Prostate gland (tissue), 2 donors: ENCODE measurements around the gene AOC1.

Source experiments
- CTCF ChIP-seq, 4 experiments: fragments of 200-600 bp in 2 of 4; fragments of 450-650 bp in 2 of 4; sonication (generic) in 2 of 4; IDR thresholded peaks; 1 replicate in 3 of 4; 2 replicates in 1 of 4; pipeline ENCODE4 v1.5.1; 2016 to 2019; ENCODE audit warnings: antibody characterized with exemption in 4 of 4, mild to moderate bottlenecking in 2 of 4, moderate library complexity in 2 of 4
- POLR2A ChIP-seq: fragments of 450-650 bp; IDR thresholded peaks from one replicate; pipeline ENCODE4 v1.6.1; 2016; ENCODE audit warnings: antibody characterized with exemption, mild to moderate bottlenecking

DNA sequence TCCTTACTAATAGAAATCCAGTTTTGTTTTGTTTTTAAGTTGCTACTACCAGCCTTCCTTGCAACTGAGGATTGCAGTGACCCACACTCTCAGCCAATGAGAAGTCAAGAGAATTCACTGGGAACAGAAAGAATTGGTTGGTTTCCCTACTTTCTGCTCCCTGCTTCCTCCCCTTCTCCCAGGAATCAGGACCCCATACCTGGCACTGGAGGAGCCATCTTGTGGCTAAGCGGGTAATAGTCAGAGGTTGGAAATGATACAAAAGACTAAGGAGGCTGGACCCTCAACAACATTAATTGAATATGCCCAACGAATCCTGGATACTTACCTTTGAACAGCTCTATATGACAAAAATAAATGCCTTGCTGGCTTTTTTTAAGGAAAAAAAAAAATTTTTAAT, 45.5 kb upstream of the AOC1 start:
- TF ChIP-seq CTCF (IDR thresholded peaks at IDR 0.05) = no peak
- TF ChIP-seq POLR2A = no peak
